ENCODE data around the gene URB2. TPM values are rescaled to one million over a fixed set of nuclear protein-coding genes. Genes with fewer than 3 reads are reported as not detected.

Gene URB2
- total RNA-seq, 1 donor from 2014 or later: 9.0 TPM

- Mint-ChIP-seq H3K4me3 (ENCODE audit: unreplicated experiment) (no peak overlapping the region), H3K36me3 (ENCODE audit: unreplicated experiment) (peaks cover 11% of the 10 kb centered on the region), H3K27ac (ENCODE audit: unreplicated experiment) (no peak overlapping the region), H3K27me3 (ENCODE audit: unreplicated experiment) (no peaks in the 10 kb centered on the region), H3K4me1 (ENCODE audit: low read depth, unreplicated experiment) (peaks cover 17% of the 10 kb centered on the region), H3K9me3 (ENCODE audit: unreplicated experiment) (peaks cover 5% of the 10 kb centered on the region)
- no peak for TF ChIP-seq CTCF (IDR thresholded peaks at IDR 0.05; ENCODE audit: partially characterized antibody, unreplicated experiment)
- DNase-seq: no peak
Measured at GRCh38 chr1:229709500-229710013, 83.5 kb downstream of the URB2 start.

Other genes starting within 250 kb of the URB2 start
- 1.9 TPM for gene ACTA1, start 192.2 kb upstream of the URB2 start, total RNA-seq (ENCODE audit: unreplicated experiment)
- gene NUP133, start 117.9 kb upstream of the URB2 start, total RNA-seq (ENCODE audit: unreplicated experiment): 42.9 TPM
- gene ABCB10, start 67.5 kb upstream of the URB2 start, total RNA-seq (ENCODE audit: unreplicated experiment): 15.0 TPM
- 19.6 TPM for gene TAF5L, start 125 bp upstream of the URB2 start, total RNA-seq (ENCODE audit: unreplicated experiment)

Measured in glutamatergic neuron (in vitro differentiated cells).